ENCODE results near the gene RAB19. TPM values are rescaled to one million over a fixed set of nuclear protein-coding genes. Genes with fewer than 3 reads are reported as not detected.

RAB19 gene
- total and polyA plus RNA-seq, 2 of the 13 experiments (the other 11 are each of a cell fraction or from before 2014, with no cell fraction given): 0.31 TPM; not detected in 1

DNA sequence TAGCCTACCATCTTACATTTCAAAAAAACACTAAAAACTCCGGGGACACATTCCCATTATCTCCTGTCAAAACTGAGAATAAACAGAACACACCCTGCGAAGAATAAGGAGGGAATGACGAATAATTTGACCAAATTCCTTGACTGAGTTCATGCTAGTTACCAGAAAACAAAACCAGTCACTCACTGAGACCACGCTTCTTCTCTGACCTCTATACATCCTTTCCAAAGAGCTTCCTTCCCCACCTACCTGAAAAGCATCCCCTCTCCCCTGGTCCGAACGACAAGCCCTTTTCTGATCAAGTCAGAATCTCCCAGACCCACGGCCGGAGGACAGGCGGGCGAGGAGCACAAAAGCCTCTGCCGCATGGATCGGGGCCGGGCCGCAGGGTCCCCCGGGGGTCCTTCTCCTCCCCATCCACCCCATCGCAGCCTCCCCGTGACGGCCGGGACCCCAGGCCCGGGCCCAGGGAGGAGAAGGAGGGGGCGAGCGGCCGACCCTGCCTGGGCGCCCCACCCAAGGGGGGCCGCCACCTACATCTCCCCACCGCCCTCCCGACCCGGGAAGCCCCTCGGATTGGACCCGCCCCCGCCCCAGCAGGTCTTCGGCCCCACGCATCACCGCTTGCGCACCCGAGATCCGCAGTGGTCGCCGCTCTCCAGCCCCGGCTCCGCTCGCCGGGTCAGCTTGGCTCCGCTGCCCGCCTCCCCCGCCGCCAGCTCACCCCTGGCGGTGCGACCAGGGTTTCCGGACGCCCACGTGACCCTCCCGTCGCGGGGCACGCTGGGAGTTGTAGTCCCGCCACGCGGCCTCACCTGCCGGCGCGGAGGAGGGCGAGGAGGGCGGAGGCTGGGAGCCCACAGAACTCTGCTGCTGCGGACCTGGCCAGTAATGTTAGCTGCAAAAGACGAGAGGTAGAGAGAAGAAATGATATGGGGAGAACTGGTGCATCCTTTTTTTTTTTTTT is 5.8 kb upstream of the RAB19 start, which contains the start of gene SLC37A3 (continued):
- TF ChIP-seq MYC (CRISPR knock-in tag; IDR thresholded peaks at IDR 0.05; ENCODE audit: borderline replicate concordance) (peak; percentile 66; the same call in 1 of the 2 replicates), TRIM24 (CRISPR knock-in tag; IDR thresholded peaks at IDR 0.05) (no peak), ZNF3 (CRISPR knock-in tag; IDR thresholded peaks at IDR 0.05) (no peak), REL (CRISPR knock-in tag; conservative IDR thresholded peaks at IDR 0.05) (no peak), ZNF354B (CRISPR knock-in tag; IDR thresholded peaks at IDR 0.05) (no peak), ADNP (CRISPR knock-in tag; IDR thresholded peaks at IDR 0.05) (no peak), MED1 (CRISPR knock-in tag; IDR thresholded peaks at IDR 0.05) (no peak), ZNF143 (CRISPR knock-in tag; IDR thresholded peaks at IDR 0.05) (peak; percentile 94), CBFB (CRISPR knock-in tag; IDR thresholded peaks at IDR 0.05) (no peak), YEATS2 (CRISPR knock-in tag; IDR thresholded peaks at IDR 0.05; ENCODE audit: borderline replicate concordance) (peak; percentile 54; the same call in 1 of the 2 replicates), PPARG (CRISPR knock-in tag; conservative IDR thresholded peaks at IDR 0.05) (0 out of 2 replicates have a peak, but pooled peaks have one; percentile 13), HNRNPLL (IDR thresholded peaks at IDR 0.05; ENCODE audit: low read depth, low read length, poor library complexity, severe bottlenecking) (peak; percentile 77), ZNF570 (CRISPR knock-in tag; IDR thresholded peaks at IDR 0.05; ENCODE audit: borderline replicate concordance) (no peak), PRMT3 (CRISPR knock-in tag; IDR thresholded peaks at IDR 0.05; ENCODE audit: borderline replicate concordance, low read depth) (no peak), RXRA (CRISPR knock-in tag; IDR thresholded peaks at IDR 0.05) (0 out of 2 replicates have a peak, but pooled peaks have one; percentile 23)
- TF ChIP-seq, protein P1, sequence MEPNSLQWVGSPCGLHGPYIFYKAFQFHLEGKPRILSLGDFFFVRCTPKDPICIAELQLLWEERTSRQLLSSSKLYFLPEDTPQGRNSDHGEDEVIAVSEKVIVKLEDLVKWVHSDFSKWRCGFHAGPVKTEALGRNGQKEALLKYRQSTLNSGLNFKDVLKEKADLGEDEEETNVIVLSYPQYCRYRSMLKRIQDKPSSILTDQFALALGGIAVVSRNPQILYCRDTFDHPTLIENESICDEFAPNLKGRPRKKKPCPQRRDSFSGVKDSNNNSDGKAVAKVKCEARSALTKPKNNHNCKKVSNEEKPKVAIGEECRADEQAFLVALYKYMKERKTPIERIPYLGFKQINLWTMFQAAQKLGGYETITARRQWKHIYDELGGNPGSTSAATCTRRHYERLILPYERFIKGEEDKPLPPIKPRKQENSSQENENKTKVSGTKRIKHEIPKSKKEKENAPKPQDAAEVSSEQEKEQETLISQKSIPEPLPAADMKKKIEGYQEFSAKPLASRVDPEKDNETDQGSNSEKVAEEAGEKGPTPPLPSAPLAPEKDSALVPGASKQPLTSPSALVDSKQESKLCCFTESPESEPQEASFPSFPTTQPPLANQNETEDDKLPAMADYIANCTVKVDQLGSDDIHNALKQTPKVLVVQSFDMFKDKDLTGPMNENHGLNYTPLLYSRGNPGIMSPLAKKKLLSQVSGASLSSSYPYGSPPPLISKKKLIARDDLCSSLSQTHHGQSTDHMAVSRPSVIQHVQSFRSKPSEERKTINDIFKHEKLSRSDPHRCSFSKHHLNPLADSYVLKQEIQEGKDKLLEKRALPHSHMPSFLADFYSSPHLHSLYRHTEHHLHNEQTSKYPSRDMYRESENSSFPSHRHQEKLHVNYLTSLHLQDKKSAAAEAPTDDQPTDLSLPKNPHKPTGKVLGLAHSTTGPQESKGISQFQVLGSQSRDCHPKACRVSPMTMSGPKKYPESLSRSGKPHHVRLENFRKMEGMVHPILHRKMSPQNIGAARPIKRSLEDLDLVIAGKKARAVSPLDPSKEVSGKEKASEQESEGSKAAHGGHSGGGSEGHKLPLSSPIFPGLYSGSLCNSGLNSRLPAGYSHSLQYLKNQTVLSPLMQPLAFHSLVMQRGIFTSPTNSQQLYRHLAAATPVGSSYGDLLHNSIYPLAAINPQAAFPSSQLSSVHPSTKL (CRISPR knock-in tag; IDR thresholded peaks at IDR 0.05): peak; percentile 44; the same call in 1 of the 2 replicates
- TF ChIP-seq, protein P2, sequence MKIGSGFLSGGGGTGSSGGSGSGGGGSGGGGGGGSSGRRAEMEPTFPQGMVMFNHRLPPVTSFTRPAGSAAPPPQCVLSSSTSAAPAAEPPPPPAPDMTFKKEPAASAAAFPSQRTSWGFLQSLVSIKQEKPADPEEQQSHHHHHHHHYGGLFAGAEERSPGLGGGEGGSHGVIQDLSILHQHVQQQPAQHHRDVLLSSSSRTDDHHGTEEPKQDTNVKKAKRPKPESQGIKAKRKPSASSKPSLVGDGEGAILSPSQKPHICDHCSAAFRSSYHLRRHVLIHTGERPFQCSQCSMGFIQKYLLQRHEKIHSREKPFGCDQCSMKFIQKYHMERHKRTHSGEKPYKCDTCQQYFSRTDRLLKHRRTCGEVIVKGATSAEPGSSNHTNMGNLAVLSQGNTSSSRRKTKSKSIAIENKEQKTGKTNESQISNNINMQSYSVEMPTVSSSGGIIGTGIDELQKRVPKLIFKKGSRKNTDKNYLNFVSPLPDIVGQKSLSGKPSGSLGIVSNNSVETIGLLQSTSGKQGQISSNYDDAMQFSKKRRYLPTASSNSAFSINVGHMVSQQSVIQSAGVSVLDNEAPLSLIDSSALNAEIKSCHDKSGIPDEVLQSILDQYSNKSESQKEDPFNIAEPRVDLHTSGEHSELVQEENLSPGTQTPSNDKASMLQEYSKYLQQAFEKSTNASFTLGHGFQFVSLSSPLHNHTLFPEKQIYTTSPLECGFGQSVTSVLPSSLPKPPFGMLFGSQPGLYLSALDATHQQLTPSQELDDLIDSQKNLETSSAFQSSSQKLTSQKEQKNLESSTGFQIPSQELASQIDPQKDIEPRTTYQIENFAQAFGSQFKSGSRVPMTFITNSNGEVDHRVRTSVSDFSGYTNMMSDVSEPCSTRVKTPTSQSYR (CRISPR knock-in tag; IDR thresholded peaks at IDR 0.05; ENCODE audit: borderline replicate concordance): no peak
- TF ChIP-seq, protein P3, sequence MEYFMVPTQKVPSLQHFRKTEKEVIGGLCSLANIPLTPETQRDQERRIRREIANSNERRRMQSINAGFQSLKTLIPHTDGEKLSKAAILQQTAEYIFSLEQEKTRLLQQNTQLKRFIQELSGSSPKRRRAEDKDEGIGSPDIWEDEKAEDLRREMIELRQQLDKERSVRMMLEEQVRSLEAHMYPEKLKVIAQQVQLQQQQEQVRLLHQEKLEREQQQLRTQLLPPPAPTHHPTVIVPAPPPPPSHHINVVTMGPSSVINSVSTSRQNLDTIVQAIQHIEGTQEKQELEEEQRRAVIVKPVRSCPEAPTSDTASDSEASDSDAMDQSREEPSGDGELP (IDR thresholded peaks at IDR 0.05; ENCODE audit: borderline replicate concordance, low read depth): peak; percentile 47; the same call in 1 of the 2 replicates
- TF ChIP-seq, protein P4, sequence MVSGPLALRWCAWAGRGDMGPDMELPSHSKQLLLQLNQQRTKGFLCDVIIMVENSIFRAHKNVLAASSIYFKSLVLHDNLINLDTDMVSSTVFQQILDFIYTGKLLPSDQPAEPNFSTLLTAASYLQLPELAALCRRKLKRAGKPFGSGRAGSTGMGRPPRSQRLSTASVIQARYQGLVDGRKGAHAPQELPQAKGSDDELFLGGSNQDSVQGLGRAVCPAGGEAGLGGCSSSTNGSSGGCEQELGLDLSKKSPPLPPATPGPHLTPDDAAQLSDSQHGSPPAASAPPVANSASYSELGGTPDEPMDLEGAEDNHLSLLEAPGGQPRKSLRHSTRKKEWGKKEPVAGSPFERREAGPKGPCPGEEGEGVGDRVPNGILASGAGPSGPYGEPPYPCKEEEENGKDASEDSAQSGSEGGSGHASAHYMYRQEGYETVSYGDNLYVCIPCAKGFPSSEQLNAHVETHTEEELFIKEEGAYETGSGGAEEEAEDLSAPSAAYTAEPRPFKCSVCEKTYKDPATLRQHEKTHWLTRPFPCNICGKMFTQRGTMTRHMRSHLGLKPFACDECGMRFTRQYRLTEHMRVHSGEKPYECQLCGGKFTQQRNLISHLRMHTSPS (CRISPR knock-in tag; IDR thresholded peaks at IDR 0.05; ENCODE audit: low read depth): no peak

Measured in HepG2 (cell line).